GM12873 (cell line): ENCODE data around the gene ATP5F1E.

ENCODE experiments used
- TF ChIP-seq, protein P1 (sequence below): IDR thresholded peaks from 2 replicates; pipeline ENCODE4 v1.5.1; 2012; ENCODE audit warnings: low read depth, mild to moderate bottlenecking, moderate library complexity, low read length, control low read depth; ENCODE audit not compliant: insufficient read depth; ENCODE audit errors: missing control alignments

The ATP5F1E gene

DNA sequence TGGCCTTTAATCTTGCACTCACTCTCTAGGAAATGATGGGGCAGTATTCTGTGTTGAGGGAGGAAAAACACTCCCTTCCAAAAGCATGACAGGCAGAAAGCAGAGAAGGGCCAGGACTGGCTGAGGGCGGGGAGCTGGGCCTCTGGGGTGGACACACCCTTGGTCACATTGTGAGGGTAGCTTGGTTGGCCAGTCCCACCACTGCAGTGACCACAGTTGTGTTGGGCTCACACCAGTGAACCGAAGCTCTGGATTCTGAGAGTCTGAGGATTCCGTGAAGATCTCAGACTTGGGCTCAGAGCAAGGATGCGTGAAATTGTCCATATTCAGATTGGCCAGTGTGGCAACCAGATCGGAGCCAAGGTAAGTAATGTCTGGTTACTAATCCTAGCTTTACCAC, 12.9 kb downstream of the ATP5F1E start, which contains the start of gene TUBB1:
TUBB1 (plus strand) TSS at position 213 of the 400 bp plus-strand sequence; CDS start at position 307, 94 bp downstream.
- TF ChIP-seq, protein P1, sequence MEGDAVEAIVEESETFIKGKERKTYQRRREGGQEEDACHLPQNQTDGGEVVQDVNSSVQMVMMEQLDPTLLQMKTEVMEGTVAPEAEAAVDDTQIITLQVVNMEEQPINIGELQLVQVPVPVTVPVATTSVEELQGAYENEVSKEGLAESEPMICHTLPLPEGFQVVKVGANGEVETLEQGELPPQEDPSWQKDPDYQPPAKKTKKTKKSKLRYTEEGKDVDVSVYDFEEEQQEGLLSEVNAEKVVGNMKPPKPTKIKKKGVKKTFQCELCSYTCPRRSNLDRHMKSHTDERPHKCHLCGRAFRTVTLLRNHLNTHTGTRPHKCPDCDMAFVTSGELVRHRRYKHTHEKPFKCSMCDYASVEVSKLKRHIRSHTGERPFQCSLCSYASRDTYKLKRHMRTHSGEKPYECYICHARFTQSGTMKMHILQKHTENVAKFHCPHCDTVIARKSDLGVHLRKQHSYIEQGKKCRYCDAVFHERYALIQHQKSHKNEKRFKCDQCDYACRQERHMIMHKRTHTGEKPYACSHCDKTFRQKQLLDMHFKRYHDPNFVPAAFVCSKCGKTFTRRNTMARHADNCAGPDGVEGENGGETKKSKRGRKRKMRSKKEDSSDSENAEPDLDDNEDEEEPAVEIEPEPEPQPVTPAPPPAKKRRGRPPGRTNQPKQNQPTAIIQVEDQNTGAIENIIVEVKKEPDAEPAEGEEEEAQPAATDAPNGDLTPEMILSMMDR: no peak

DNA sequence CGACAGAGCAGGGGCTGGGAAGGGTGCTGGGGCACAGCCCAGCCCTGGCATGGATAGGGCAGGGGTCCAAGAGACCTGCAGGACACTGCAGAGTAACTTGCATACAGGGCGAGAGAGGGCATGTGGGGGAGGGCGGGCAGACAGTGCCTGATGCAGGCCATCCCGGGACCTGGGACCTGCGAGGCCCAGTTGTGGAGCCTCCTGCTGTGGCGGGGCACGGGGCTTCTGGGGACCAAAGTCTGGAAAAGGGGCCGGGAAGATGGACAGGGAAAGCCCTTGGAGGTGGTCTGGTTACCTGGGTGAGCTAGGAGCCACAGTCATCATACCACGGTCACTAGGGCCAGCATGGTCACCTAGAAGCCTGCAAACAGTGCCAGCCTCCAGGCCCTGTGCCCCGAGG, 13.3 kb downstream of the ATP5F1E start:
- TF ChIP-seq, protein P1: no peak

DNA sequence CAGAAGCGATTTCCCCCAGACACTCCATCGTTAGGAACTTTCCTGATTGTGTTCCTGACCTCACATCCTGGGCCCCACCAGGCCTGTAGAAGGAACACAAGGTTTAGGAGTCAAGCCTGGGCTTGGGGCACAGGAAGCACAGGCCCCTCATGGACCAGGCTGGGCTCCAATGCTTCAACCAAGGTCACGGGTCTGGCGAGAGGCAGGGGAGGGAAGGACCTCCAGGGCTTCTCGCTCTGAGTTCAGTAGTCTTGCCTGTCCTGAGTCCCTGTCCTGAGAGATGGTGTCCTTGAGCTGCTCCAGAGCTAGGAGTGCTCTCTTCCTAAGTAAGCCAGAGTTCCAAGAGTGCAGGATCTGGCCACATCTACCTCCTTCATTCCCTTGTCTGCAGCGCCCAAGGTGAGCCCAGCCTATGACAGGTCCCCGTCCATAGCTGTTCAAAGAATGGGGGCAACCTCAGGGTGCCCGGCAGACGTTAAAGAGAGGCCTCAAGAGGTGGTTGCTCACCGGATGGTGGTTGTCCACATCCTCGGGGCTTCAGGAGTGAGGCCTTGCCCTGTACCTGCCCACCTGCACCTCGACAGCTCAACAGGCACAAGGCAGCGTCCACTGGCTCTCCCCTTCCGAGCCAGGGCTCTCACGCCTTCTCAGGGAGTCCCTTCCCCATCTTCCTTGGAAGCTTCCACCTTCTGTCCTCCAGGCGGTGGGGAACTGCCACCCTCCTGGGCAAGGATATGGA, 14.5 kb downstream of the ATP5F1E start:
- TF ChIP-seq, protein P1: no peak

DNA sequence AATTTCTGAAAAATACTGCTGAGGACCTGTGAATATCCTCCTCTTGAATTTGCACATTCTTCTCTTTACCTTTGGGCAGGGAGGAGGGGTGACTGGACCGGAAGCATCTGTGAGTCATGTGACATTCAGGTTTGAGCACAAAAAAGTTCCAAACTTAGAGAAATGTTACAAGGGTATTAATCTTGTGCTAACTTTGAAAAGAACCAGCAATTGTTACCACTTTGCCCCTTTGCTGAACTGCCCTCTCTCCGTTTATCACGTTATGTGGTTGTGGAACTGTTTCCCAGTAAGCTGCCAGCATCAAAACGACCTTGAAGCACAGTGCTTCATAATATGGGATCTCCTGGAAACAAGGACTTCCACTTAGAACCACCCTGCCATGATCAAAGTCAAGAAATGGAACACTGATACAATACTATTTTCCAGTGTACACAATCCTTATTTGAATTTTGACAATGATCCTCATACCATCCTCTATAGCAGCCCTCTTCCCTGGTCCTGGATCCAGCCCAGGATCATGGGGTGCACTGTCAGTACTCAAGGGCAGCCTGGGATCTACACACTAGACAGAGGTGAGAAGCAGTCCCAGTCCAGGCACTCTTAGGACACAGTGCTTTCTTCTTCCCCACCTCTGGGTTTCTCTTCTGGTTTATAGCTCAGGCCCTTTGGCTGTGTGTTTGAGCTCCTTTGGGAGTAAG, 15.2 kb downstream of the ATP5F1E start:
- TF ChIP-seq, protein P1: no peak

DNA sequence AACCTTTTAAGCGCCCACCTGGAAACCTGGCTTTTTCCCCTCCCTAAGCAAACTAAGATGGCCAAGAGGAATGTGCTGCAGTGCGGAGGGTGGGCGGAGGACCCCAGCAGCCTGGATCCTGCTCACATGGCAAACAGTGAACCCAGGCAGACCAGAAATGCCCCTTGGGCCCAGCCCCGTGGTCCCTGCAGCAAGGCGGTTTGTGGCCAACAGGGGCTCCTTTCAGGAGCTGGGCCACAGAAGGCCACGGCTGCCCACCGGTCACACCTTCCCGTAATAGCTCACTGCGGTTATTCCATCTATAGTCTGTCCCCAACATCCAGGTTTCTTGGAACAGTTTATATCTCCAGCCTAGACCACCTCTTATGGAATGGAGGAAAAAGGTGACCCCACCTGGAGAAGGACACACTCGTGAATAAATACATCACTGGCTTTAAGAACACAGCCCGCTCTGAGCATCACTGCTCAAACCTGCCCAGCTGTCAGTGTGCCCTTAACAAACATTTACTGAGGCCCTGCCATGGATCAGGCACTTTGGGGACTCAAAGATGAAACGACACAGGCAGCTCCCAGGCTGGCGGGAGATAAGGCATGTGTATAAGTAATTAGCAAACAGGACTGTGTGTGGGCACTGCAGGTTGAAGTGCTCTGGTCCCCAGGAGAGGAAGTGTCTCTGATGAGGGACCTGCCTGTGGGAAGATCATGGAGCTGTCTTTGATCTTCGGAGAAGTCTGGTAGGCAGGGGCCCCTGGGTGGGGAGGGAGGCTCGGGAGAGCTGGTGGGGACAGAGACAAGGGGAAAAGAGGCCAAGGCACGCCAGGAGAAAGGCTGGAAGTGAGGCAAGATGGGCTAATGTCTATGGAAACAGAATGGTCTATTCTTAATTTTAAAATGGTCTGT, 16.1 kb downstream of the ATP5F1E start:
- TF ChIP-seq, protein P1: no peak

DNA sequence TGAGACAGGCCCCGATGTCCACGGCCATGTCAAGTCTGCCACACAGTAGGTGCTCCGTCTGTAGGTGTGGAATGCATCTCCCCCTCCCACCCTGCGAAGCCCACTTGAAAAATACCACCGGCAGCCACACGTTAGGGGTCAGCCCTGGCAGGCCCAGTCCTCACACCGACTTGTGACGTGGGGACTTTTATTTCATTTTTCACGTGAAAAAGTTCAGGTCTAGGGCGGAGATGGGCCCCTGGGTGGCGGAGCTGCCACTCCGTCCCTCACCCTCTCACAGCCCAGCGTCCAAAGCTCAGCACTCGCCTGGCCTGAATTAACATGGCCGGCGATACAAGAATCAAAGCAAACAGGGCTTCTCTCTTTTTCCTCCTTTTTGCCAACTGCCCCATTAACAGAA, 16.7 kb downstream of the ATP5F1E start:
- TF ChIP-seq, protein P1: no peak
